Measurements from ENCODE around the gene SLC27A2.

DNA sequence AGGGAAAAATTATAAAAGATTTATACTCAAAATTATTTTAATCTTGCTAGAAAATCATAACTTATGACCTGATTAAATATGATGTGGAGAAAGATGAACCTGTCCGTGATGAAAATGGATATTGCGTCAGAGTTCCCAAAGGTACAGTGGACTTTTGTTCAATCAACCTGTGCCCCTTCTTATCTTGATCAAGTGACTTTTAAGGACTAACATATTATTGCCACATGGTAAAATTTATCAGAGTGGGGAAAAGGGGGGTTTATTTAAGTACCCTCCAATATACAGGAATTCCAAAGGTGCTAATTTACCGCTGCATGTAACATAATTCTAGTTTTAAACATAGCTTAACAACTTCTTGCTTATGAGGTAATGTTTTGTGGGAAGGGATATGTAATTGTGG, 43.9 kb downstream of the SLC27A2 start:
- TF ChIP-seq POLR2AphosphoS5 (IDR thresholded peaks at IDR 0.05; ENCODE audit: borderline replicate concordance, low read depth, low read length), result no peak
- TF ChIP-seq EZH2 (IDR thresholded peaks at IDR 0.05), result no peak
